GM19467 (cell line): Measurements from ENCODE around the gene PTCSC3.
"Not testable (repeated sequence)": the region's sequence is repeated elsewhere in the genome, so short reads cannot be mapped to it uniquely, and the experiment has no call there.

ENCODE experiments used
- ATAC-seq: cut with Tn5 transposase; IDR thresholded peaks from one replicate; pipeline ENCODE4 v1.9.1; 2021; ENCODE audit warnings: mild to moderate bottlenecking, moderate library complexity; ENCODE audit not compliant: unreplicated experiment

PTCSC3 gene

DNA sequence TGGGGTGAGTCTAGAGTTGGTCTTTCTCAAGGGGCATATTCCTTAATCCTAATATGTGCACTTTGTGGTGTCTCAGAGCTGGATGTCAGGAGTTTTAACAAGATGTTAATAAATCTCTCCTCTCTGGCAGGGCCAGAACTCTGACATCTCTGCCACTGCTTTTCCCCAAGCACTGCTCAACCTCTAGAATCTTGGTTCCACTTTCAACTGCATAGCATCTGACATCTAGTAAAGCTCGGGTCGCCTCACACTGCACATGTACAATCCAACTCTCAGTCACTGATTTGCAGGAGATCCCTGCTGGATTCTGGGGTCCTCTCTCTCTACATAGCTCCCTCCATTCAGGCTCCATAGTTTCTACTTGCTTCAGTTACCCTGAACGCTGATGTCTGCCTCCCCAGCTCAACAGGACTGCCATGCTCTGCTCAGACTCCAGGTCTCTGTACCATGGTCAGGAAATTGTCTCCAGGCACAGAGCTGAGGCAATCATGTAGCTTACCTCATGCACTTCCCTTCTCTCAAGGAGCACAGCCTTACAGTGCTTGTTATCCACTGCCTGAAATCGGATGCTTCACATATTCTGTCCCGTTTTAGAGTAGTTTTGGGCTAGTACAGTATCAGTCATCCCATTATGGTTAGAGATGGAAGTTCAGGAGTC is 1.6 kb downstream of the PTCSC3 start:
- no peak for ATAC-seq

DNA sequence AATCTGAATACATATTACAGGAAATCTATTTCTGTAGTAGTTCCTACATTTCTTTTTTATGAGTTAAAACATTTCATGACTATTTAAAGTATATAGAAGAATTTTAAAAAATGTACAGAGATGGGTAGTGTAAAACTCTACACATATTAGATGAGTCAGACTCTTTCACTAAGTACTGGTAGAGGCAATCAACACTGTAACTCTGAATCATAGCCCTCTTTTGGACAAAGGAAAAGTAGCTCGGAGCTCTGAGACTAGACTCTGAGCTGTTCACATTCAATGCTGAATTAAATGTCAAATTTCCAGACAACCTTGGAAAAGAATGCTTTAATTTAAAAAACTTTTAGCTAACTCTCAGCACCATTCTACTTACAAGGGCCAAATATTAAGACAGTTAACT is 3.4 kb downstream of the PTCSC3 start:
- ATAC-seq = no peak

DNA sequence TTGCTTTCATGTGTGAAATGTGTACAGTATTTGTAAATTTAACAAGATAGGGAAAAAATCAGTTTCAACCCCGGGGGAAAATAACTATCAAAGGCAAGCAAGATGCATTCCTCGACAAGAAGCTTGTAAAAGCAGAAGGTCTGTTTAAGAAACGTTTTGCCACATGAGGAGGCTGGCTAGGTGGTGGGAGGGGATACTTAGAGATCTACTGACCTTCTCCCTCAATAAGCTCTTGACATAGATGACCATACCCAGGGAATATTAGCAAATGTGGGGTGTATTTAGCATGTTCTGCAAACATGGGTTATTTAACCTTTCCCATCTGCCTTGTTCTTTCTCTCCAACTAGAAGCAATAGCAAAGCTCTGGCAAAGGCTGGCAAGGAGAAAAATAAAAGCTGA is 4.9 kb downstream of the PTCSC3 start:
- no peak for ATAC-seq

DNA sequence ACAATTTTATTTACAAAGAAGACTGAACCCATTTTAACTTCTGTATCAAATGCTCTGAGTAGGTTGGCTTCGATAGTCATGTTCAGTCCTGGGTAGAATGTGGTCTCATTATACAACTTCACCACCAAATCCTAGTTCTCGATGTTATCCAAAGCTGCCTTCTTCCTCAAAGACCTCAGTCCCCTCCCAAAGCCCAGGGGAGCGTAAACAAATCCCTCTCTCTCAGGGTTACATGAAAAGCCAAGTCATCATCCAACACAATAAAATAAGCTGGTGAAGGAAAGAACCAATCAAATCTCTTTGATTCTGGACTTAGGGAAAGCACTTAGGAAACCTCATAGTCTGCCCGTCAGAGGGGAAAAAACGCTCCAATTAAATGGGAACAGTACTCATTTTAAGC is 9.1 kb downstream of the PTCSC3 start:
- no peak for ATAC-seq

DNA sequence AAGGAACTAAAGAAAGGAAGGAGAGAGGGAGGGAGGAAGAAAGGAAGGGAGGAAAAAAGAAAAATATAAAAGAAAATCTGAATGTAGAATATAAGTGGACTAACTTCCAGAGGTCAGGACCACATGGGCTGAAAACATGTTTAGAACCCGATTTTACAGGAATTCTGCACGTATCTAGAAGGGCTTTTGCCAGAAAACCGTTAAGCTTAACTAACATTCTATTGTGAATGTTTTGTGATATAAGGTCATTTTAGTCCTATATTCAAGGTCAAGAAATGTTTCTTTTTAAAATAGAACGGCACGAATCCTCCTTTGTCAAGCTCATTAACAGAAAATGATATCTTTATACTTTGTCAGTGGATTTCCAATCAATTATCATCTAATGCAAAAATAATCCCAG is 13.1 kb downstream of the PTCSC3 start:
- ATAC-seq = no peak

DNA sequence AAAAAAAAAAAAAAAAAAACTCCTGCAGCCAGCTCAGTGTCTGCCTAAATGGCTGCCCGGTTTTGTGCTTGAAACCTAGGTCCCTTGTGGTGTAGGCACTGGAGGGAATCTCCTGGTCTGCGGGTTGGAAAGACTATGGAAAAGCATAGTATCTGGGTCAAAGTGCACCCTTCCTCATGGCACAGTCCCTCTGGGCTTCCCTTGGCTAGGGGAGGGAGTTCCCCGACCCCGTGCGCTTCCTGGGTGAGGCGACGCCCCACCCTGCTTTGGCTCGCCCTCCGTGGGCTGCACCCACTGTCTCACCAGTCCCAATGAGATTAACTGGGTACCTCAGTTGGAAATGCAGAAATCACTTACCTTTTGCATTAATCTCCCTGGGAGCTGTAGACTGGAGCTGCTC is 14.3 kb downstream of the PTCSC3 start:
- no peak for ATAC-seq

DNA sequence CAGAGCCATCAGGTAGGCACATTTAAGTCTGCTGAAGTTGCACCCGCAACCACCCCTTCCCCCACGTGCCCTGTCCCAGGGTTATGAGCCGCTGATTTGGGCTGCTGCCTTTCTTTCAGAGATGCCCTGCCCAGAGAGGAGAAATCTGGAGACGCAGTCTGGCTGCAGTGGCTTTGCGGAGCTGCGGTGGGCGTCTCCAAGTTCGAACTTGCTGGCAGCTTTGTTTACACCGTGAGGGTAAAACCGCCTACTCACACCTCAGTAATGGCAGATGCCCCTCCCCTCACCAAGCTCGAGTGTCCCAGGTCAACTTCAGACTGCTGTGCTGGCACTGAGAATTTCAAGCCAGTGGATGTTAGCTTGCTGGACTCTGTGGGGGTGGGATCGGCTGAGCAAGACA is 14.7 kb downstream of the PTCSC3 start:
- ATAC-seq = no peak

DNA sequence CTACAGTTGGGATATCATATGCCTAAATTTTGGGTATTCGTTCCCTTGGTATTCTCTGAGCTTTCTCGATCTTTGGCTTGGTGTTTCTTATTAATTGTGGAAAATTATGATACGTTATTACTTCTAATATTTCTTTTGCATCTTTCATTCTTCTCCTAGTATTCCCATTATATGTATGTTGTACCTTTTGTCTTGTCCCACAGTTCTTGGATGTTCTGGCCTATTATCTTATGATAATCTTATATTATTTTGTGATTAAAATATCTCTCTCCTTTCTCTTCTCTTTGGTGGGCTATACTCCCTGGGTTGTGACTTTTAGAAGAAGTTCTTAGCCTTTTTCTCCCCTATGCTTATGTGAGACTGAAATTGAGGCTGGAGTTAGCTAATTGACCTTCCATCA is 25.2 kb downstream of the PTCSC3 start:
- no peak for ATAC-seq

DNA sequence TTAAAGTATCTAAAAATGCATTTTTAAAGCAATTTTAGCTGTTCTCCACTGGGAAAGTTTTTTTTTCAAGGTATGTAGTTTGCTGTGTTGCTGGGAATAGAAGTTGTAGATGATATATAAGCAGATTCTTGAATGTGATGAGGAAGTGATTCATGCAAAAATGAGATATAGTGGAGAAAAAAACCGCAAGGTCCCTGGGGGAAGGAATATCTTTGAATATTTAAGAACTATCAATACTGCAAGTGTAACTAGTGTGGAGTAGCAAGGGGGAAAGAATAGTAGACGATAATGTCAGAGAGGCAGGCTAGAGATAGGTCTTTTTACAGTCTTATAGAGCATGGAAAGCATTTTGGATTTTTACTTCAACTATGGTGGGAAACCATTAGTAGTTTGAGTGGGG is 42.5 kb downstream of the PTCSC3 start:
- no peak for ATAC-seq

DNA sequence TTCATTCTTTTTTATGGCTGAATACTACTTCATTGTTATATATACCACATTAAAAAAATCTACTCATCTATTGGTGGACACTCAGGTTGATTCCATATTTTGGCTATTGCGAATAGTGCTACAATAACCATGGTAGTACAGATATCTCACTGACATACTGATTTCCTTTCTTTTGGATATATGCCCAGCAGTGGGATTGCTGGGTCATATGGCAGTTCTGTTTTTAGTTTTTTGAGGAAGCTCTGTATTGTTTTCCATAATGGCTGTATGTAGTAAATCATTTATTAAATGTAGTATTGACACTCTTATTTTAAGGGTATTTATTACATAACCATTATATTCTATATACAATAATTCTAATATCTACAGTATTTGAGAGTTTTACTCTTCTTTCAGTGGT is 43.7 kb downstream of the PTCSC3 start:
- no peak for ATAC-seq

DNA sequence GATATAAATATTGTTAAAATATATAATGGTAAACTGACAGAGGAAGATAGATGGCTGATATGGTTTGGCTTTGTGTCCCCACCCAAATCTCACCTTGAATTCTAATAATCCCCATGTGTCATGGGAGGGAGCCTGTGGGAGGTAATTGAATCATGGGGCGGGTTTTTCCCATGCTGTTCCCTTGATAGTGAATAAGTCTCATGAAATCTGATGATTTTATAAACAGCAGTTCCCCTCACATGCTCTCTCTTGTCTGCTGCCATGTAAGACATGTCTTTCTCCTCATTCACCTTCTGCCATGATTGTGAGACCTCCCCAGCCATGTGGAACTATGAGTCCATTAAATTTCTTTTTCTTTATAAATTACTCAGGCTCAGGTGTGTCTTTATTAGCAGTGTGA is 46.3 kb downstream of the PTCSC3 start:
- no peak for ATAC-seq

DNA sequence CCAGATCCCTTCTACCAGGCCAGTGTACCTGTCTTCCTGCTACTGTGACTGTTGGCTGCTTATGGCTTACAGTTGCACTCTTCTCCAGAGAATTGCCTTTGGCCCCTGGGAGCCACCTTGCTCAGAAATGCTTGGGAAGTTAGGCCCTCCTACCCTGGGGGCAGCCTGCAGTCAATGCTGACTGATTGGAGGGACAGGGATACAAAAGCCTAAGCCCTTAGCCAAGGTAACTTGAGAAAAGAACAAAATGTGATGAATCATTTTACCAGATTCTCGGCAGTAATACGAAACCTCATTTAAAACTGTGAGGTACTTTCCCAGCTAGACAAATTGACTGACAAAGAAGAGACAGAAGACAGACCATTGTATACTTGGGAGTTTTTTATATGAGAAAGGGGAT is 47.3 kb downstream of the PTCSC3 start:
- no peak for ATAC-seq

DNA sequence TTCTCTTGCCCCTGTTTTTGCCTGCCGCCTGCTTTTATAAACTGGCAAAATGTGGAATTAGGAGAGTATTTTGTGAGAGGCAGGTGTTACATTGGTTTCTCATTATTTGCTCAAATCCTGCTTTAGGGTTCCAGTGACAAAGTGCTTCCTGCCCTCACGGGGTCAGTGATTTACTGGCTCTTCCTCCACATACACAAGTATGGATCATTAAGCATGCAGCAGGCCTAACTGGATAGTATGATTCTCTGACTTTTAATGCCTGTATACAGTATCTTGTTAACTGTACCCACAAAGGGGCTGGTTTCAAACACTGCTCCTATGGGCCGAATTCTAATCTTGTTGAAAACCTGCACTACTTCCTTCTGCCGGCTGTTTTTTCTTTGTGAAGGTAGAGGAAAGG is 63.2 kb downstream of the PTCSC3 start:
- no peak for ATAC-seq

DNA sequence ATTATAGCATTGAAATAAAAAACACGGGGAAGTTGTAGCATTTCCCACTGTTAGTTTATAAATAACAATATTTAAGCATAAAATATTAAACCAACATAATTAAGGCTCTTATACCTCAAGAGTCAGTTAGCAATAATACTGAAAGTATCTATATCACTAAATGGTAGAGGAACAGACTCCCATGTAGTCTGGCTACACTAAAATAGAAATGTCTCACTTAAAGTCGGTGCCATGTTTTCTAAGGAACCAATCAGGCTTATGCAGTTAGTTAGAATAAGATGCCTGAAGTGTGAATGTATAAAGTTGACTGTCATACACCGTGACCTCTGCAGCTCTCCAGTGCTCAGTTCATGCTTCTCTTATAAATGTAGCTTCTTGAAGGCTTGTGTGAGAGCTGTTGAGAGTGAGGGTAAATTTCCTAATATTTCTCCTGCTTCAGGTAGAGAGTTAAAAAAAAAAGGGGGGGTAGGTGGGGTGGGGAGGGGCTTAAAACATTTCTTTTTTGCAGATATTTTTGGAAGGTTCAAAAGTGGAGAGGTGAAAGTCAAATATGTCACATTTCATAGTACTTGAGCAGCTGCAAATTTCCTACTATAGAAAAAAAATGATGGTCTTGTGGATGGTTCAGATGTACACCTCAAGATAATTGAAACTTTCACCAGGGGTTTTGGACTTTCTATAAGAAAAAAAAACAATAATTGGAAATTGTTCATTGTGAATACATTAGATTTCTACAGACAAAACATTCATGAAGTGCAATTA is 64.5 kb downstream of the PTCSC3 start:
- no peak for ATAC-seq

DNA sequence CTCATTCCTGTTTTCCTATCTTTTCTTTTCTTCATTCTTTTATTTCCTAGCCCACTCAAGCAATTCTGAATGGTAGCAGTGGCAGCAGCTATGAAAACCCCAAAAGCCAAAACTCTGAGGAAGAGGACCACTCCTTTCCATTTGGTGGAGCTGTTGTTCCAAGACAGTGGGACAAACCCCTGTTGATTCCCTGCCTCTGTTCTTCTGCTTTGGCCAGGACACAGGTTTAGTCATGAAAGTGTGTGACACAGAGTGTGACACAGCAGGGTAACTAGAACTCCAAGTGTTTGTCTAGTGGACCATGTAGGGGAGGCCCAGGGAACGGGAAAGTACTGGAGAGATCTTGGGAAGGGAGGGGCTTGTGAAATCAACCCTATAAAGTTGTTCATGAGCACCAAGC is 71.1 kb downstream of the PTCSC3 start:
- no peak for ATAC-seq

DNA sequence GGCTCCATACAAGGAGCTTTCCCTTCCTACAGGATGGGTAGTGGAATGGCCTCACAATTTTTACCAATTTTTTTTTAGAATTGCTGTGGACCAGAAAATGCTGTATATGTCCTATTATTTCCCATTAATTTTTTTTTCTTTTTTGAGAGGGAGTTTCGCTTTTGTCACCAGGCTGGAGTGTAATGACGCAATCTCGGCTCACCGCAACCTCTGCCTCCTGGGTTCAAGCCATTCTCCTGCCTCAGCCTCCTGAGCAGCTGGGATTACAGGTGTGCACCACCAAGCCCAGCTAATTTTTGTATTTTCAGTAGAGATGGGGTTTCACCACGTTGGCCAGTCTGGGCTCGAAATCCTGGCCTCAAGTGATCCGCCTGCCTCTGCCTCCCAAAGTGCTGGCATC is 72.3 kb downstream of the PTCSC3 start:
- ATAC-seq = not testable (repeated sequence)

DNA sequence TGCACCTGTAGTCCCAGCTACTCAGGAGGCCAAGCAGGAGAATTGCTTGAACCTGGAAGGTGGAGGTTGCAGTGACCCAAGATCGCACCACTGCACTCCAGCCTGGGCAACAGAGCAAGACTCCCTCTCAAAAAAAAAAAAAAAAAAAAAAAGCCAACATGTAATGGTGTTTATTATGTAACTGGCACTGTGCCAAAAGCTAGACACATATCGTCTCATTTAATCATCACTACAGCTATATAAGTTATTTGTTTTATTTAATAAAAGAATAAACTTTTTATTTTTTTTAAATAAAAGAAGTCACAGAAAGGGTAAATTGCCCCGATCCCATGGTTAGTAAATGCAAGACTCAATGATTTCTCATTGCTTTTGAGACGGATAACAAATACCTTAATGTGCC is 76.9 kb downstream of the PTCSC3 start:
- no peak for ATAC-seq

DNA sequence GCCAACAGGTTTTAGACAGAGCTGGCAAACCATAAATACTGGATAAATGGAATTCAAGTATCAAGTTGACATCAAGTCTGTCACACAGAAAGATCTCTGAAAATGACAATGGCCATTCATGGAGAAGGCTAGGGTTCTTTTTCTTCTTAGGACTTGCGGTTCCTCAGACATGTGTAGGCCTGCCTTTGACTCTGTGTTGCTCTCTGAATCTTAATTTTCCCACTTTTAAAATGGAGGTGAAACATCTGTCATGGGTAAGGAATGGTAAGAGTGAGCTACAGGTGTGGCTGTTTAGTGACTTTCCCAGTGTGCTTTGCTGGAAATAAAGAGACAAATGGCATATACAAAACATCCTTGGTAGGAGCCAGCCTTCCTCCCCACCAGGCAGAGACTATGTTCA is 79.2 kb downstream of the PTCSC3 start:
- ATAC-seq = no peak

DNA sequence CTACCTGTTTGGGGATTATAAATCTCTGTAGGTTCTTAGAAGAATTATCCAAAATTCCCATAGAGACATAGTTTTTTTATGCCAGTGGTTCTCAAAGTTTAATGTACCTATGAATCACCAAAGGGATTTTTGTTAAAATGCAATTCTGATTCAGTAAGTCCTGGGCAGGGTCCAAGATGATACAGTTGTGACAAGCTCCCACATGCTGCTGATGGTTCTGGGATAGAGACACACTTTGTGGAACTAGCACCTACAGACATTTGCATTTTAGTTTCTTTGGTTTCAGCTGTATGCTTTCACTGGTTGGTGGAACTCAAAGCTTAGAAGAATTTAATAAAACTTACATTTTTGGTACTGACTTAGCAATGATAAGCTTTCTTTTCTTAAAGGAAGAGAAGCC is 80.4 kb downstream of the PTCSC3 start:
- ATAC-seq = no peak

DNA sequence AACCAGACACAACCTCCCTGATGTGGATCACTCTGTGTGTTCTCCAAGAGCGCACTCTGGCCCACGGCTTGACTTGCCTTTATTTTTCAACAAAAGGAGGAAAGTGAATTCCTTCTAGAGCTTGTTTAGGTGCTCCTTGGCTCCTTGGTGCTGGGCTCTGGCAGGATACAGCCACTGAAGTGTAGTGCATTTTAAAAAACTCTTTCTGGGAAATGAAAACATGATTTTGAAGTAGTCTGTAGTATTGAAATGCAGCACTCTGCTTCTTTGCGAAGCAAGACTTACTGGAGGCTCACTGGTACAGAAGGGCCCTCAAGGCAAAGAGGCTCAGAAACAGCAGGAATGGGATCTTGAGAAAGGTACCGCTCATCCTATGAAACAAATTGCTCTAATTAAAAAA is 81.6 kb downstream of the PTCSC3 start:
- no peak for ATAC-seq

DNA sequence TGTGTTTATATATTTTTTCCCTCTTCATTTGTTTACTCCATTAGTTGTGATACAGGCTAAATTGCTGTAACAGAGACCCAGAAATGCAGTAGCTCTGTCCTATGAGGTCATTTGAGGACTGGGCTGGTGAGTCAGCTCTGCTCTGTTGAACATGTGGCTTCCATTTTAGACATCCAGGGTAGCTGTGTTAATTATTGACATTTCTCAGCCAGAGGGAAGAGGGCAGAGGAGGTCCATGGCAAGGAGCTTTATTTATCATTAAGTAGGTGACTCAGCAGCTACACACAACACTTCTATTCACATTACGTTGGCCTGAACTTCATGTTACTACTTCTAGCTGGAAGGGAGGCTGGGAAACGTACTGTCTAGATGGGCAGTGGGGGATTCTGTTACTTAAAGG is 85.4 kb downstream of the PTCSC3 start:
- ATAC-seq = peak; percentile 92

DNA sequence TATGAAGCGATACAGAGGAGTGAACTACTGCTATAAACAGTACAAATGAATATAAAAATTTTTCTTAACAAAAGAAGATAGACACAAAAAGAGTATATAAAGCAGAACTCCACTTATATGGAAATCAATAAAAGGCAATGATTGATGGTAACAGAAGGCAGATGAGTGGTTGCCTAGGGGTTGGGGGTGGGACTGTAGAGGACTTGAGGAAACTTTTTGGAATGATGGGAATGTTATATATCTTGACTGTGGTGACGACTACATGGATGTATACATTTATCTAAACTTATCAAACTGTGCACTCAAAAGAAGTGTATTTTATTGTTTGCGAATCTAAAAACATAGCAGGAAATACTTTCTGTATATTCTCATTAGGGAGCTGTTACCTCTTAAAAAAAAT is 89.1 kb downstream of the PTCSC3 start:
- ATAC-seq = no peak
